KOPT-K1 (cell line): ENCODE measurements around the gene QSOX1.

Experiments used
- H3K27ac ChIP-seq: fragments of 200-600 bp; sonication (generic); 2 replicates; pipeline ENCODE4 v1.5.1; 2016; ENCODE audit warnings: antibody characterized with exemption, mild to moderate bottlenecking, low read depth, low read length; ENCODE audit not compliant: poor library complexity, severe bottlenecking
- H3K36me3 ChIP-seq: fragments of 200-600 bp; sonication (generic); 2 replicates; pipeline ENCODE4 v1.5.1; 2017; ENCODE audit warnings: antibody characterized with exemption, mild to moderate bottlenecking, low read length, moderate library complexity; ENCODE audit not compliant: insufficient read depth
- H3K9me3 ChIP-seq: fragments of 200-600 bp; sonication (generic); 2 replicates; pipeline ENCODE4 v1.5.1; 2017; ENCODE audit warnings: antibody characterized with exemption, low read length, mild to moderate bottlenecking; ENCODE audit not compliant: insufficient read depth, poor library complexity, severe bottlenecking

QSOX1 gene

GRCh38 chr1:180173451-180173850 is 18.8 kb downstream of the QSOX1 start:
- no peaks in the 10 kb centered on the region for H3K9me3 ChIP-seq
- H3K36me3 ChIP-seq = peaks cover under 1% of the 10 kb centered on the region; the same call in 1 of the 2 replicates
- no peak overlapping the region for H3K27ac ChIP-seq

- Histone ChIP-seq H3K9me3 (no peaks in the 10 kb centered on the region), H3K36me3 (no peaks in the 10 kb centered on the region), H3K27ac (no peak overlapping the region)
These were observed 19.3 kb downstream of the QSOX1 start for GRCh38 chr1:180173952-180174351.

DNA sequence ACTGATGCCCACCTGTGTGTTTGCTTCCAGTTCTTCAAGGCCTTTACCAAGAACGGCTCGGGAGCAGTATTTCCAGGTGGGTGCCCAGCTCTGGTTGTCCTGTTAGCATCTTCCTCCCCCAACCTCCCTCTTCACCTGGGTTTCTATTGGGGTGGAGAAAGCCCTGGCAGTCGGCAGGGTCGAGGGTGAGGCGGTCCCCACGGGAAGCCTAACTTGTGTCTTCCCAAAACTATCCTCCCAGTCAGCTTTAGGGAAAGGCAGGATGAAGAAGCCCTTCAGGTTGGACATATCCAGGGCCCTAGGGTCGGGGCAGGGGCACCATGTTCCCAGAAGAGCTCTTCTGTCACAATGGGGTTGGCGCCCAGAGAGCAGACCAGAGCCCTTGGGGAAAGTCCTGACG is 20.6 kb downstream of the QSOX1 start:
- no peaks in the 10 kb centered on the region for H3K36me3 ChIP-seq
- H3K27ac ChIP-seq = no peak overlapping the region
- H3K9me3 ChIP-seq = no peaks in the 10 kb centered on the region

DNA sequence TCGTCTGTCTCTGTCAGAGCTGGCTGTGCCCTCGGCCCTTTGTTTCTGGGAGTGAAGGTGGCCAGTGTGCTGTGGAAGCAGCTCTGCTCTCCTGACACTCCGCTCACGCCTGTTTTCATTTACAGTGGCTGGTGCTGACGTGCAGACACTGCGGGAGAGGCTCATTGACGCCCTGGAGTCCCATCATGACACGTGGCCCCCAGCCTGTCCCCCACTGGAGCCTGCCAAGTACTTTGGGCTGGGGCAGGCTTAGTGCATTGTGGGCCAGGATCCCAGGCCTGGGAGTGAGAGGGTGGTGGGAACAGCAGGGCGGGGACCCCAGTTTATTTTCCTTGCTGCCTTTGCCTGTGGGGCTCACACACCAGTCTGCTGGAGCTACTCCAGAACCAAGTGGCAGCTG is 21.1 kb downstream of the QSOX1 start:
- Histone ChIP-seq H3K9me3 (no peaks in the 10 kb centered on the region), H3K36me3 (no peaks in the 10 kb centered on the region), H3K27ac (no peak overlapping the region)

GRCh38 chr1:180176965-180177364 is 22.3 kb downstream of the QSOX1 start:
- H3K27ac ChIP-seq = no peak overlapping the region
- no peaks in the 10 kb centered on the region for H3K36me3 ChIP-seq
- H3K9me3 ChIP-seq = no peaks in the 10 kb centered on the region

GRCh38 chr1:180177931-180178330 is 23.3 kb downstream of the QSOX1 start:
- H3K27ac ChIP-seq = no peak overlapping the region
- H3K9me3 ChIP-seq = no peaks in the 10 kb centered on the region
- no peaks in the 10 kb centered on the region for H3K36me3 ChIP-seq

- H3K36me3 ChIP-seq = no peaks in the 10 kb centered on the region
- no peaks in the 10 kb centered on the region for H3K9me3 ChIP-seq
- no peak overlapping the region for H3K27ac ChIP-seq
These were observed 24.0 kb downstream of the QSOX1 start for GRCh38 chr1:180178511-180179161.

DNA sequence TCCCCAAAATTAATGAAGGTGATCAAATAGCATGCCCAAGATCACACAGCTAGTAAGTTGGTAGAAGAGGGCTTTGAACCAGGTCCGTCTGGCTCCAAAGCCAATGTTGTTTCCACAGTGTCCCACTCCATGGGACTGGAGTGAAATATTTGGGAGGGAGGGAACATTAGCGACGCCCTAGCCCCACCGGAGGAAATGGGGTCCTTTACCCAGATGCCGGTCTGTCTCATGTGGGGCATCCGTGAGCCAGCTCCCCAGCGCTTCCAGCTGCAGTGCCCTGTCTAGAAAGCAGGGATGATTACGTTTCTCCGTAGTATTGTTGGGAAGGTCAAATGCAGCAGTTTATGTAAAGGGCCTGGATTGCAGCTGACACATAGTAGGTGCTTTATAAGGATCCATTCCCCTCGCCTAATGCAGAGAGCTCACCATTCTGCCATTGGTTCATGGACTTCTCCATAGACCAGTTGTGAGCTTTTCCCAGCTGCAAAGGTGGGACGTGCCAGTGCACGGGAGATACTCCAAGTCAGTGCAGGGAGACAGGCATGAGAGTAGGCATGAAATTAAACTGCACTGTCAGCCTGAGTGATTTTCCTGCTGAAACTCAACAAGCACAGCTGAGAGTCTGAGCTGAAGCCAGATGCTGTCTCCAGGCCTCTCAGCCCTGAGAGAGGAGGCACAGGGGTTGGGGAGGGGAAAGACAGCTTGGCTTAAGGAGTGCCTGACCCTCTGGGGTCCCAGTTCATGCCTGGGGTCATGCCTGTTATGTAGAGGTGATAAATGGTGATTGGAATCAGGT is 24.7 kb downstream of the QSOX1 start:
- Histone ChIP-seq H3K36me3 (no peaks in the 10 kb centered on the region), H3K27ac (no peak overlapping the region)

GRCh38 chr1:180181048-180181447 is 26.4 kb downstream of the QSOX1 start:
- Histone ChIP-seq H3K9me3 (no peaks in the 10 kb centered on the region), H3K27ac (no peak overlapping the region), H3K36me3 (no peaks in the 10 kb centered on the region; the same call in 1 of the 2 replicates)

More for the DNA sequence above, 24.7 kb downstream of the QSOX1 start:
- H3K9me3 ChIP-seq = no peaks in the 10 kb centered on the region

- Histone ChIP-seq H3K9me3 (no peaks in the 10 kb centered on the region), H3K27ac (no peak overlapping the region), H3K36me3 (no peaks in the 10 kb centered on the region; the same call in 1 of the 2 replicates)
These were observed 27.4 kb downstream of the QSOX1 start for GRCh38 chr1:180181996-180182642.

DNA sequence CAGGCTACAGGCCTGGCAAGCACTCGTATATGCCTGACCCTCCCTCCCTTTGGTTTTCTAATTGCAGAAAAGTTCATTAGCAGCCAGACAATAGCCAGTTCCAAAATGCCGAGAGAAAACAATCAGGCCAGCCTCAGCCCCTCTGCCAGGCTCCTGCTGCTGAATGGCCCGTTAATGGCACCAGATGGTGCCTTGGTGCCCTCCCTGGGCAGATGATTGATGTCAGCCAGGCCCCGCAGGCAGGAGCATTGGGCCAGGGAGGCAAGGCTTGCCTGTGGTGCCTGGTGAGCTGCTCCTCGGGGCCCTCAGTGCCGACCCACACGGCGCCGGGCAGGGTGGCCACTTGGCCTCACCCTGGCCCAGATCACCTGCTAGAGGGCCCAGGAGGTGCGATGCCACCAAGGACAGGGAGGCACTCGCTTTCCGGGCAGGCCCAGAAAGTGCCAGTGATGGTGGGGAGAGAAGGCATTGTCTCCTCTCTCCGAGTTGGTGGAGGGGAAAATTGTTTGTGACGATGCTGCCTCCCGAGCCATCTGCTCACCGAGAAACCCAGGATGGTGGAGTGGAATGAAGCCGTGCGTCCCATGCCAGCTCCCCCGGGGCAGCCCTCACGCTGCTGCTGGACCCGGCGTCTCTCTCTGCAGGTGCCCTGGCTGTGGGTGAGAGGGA is 28.1 kb downstream of the QSOX1 start:
- H3K36me3 ChIP-seq = no peaks in the 10 kb centered on the region; the same call in 1 of the 2 replicates
- no peaks in the 10 kb centered on the region for H3K9me3 ChIP-seq
- H3K27ac ChIP-seq = no peak overlapping the region

GRCh38 chr1:180183426-180183825 is 28.8 kb downstream of the QSOX1 start:
- H3K27ac ChIP-seq = no peak overlapping the region
- H3K36me3 ChIP-seq = no peaks in the 10 kb centered on the region; the same call in 1 of the 2 replicates

DNA sequence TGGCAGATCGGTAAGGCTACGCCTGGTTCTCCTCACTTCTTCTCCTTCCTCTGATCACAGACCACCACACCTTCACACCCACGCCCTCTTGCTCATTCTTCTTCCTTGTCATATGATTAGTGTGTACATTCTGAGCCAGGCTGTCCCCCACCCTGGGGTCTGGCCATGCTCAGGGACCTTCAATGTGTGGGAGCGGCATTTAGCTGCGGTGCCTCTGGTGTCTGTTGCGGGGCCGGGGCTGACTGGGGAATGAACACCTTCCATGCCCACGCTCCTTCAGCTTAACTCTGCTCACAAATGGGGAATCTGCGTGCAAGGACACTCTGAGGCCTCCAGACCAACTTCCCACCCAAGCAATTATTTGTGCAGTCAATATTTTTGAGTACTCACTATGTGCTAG is 29.4 kb downstream of the QSOX1 start:
- Histone ChIP-seq H3K9me3 (no peaks in the 10 kb centered on the region), H3K27ac (no peak overlapping the region), H3K36me3 (no peaks in the 10 kb centered on the region; the same call in 1 of the 2 replicates)

More at GRCh38 chr1:180183426-180183825, 28.8 kb downstream of the QSOX1 start:
- no peaks in the 10 kb centered on the region for H3K9me3 ChIP-seq

- H3K9me3 ChIP-seq = no peaks in the 10 kb centered on the region
- no peaks in the 10 kb centered on the region; the same call in 1 of the 2 replicates for H3K36me3 ChIP-seq
These were observed 30.6 kb downstream of the QSOX1 start for GRCh38 chr1:180185281-180185680.

More at GRCh38 chr1:180185281-180185680, 30.6 kb downstream of the QSOX1 start:
- no peak overlapping the region for H3K27ac ChIP-seq
